Erythroblast (primary cell): ENCODE measurements around the gene APIP.

Experiments
- GATA1 ChIP-seq: IDR thresholded peaks from 2 replicates; pipeline ENCODE4 v1.6.1; 2011; ENCODE audit warnings: low read depth, mild to moderate bottlenecking, control low read depth, low read length, moderate library complexity
- POLR2A ChIP-seq: IDR thresholded peaks from 2 replicates; pipeline ENCODE4 v1.6.1; 2011; ENCODE audit warnings: mild to moderate bottlenecking, low read length

DNA sequence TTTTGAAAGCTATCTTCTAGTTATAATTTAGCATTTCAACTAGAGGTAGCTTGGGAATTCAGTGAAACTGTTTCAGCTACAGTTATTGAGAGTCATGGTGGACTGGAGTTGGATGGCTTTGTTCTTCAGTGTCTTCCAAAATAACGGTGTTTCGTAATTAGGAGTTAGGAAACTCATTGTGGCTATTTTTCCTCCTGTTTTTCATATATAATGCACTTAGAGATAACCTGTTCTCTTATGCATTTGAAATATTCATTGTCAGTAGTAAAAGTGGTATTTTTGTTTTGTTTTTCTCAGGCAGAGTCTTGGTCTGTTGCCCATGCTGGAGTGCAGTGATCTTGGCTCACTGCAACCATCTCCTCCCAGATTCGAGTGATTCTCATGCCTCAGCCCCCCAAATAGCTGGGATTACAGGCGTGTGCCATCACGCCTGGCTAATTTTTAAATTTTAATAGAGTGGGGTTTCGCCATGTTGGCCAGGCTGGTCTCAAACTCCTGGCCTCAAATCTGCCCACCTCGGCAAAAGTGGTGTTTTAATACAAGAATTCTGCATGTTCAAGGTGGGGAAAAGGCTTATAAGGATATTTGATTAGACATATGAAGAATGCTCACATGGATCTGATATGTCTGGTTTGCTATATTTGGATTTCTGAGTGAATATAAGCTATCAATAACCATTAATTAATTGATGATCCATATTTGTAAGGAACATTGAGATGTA, 12.9 kb upstream of the APIP start:
- TF ChIP-seq POLR2A (no peak), GATA1 (no peak)
